Measurements from ENCODE around the gene CCDC9B. TPM values are rescaled to one million over a fixed set of nuclear protein-coding genes. Genes with fewer than 3 reads are reported as not detected.

CCDC9B gene
- total and polyA plus RNA-seq, 2 of the 4 experiments (the other 2 are of a cell fraction) = 19.7 to 30.9 TPM

DNA sequence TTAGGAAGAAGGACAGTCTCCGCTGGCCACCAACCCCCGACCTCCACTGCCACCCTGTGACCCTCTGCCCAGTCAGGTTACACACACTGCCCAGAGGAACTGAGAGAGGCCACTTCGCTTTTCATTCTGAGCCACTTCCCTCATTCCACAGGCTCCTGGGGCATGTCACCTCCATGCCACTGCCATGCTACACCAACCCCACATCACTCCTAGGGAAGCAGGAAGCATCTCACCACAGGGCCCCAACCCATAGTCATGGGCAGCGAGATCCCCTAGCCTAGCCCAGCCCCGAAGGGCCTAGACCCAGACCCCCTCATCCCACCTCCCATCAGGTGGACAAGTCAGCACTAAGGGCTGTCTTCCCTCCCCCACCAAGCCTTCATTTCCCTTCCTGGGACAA is 34.4 kb downstream of the CCDC9B start:
- ChIA-PET POLR2A (ENCODE audit: unreplicated experiment) (no interaction called here), CTCF (interaction anchor here (2.2 kb wide), 1 partner anchor 27 kb away, joined by 8 read pairs; no protein-coding TSS in a partner anchor)
- Histone ChIP-seq H4K5ac (ENCODE audit: low read depth, low read length) (no peak overlapping the region), H3K4ac (ENCODE audit: low read depth, low read length) (no peak overlapping the region), H3K9ac (ENCODE audit: low read depth, low read length) (no peak overlapping the region), H2BK5ac (ENCODE audit: low read depth, low read length, poor library complexity, severe bottlenecking) (no peak overlapping the region), H4K20me1 (ENCODE audit: insufficient read depth, low read length) (no peaks in the 10 kb centered on the region), H2AFZ (replicated peaks; ENCODE audit: low read length, poor library complexity) (peak overlapping the region; percentile 44), H3K27ac (ENCODE audit: insufficient read depth, low read length) (no peak overlapping the region), H3K23ac (ENCODE audit: low read depth, low read length) (no peak overlapping the region), H3K4me1 (ENCODE audit: control insufficient read depth, insufficient read depth, low read length) (peaks cover 6% of the 10 kb centered on the region), H2AK9ac (replicated peaks; ENCODE audit: low read depth, low read length, poor library complexity) (no peak overlapping the region), H4K8ac (ENCODE audit: low read depth in 2 of 2, low read length in 2 of 2) (no peak overlapping the region), H2AK5ac (ENCODE audit: low read depth, low read length) (no peak overlapping the region), H3K27me3 (ENCODE audit: control insufficient read depth, insufficient read depth, low read length) (peaks cover 60% of the 10 kb centered on the region), H2BK120ac (ENCODE audit: low read depth, low read length) (no peak overlapping the region), H3K4me3 (ENCODE audit: insufficient read depth, low read depth, low read length) (no peak overlapping the region), H3K4me2 (ENCODE audit: low read depth, low read length) (no peak overlapping the region), H3K79me1 (ENCODE audit: low read depth in 1 of 2, low read length in 2 of 2) (no peaks in the 10 kb centered on the region), H3K18ac (ENCODE audit: low read depth, low read length) (no peak overlapping the region), H3K36me3 (ENCODE audit: control insufficient read depth, insufficient read depth, low read length) (no peaks in the 10 kb centered on the region), H2BK15ac (ENCODE audit: low read depth, low read length) (no peak overlapping the region), H3K56ac (ENCODE audit: extremely low read depth, insufficient read depth, low read length) (no peak overlapping the region), H2BK20ac (ENCODE audit: low read depth, low read length) (no peak overlapping the region), H4K91ac (ENCODE audit: insufficient read depth, low read depth, low read length) (no peak overlapping the region), H3K9me3 (ENCODE audit: control insufficient read depth, insufficient read depth, low read length) (no peaks in the 10 kb centered on the region), H3K9me1 (ENCODE audit: insufficient read depth, low read length) (no peaks in the 10 kb centered on the region), H3K14ac (replicated peaks; ENCODE audit: low read depth, low read length) (no peak overlapping the region)
- intact Hi-C loops (cut with micrococcal nuclease) (no loop called here), dilution Hi-C loops (cut with HindIII; ENCODE audit: low sequenced_read_pairs, unreplicated experiment) (no loop called here), in situ Hi-C loops (cut with MboI; ENCODE audit: low sequenced_read_pairs) (no loop called here)
- no peak for DNase-seq
- ATAC-seq (ENCODE audit: low read depth) = no peak
- TF ChIP-seq MAZ (IDR thresholded peaks at IDR 0.05; ENCODE audit: borderline replicate concordance, low read depth, low read length) (no peak), BHLHE40 (IDR thresholded peaks at IDR 0.05; ENCODE audit: low read depth, low read length) (no peak), FOS (IDR thresholded peaks at IDR 0.05; ENCODE audit: low read depth, low read length) (no peak), RFX5 (IDR thresholded peaks at IDR 0.05; ENCODE audit: low read depth, low read length) (no peak), CEBPB (IDR thresholded peaks at IDR 0.05; ENCODE audit: low read depth, low read length) (no peak), MAFK (IDR thresholded peaks at IDR 0.05; ENCODE audit: low read depth, low read length) (no peak), POLR2A (IDR thresholded peaks at IDR 0.05; ENCODE audit: low read depth, low read length) (no peak), RAD21 (IDR thresholded peaks at IDR 0.05; ENCODE audit: low read length) (no peak), NFE2L2 (IDR thresholded peaks at IDR 0.05; ENCODE audit: low read depth, low read length) (no peak), SMC3 (IDR thresholded peaks at IDR 0.05; ENCODE audit: low read depth, low read length) (no peak), MXI1 (IDR thresholded peaks at IDR 0.05; ENCODE audit: borderline replicate concordance, low read depth, low read length) (no peak), CHD1 (IDR thresholded peaks at IDR 0.05; ENCODE audit: low read depth, low read length) (no peak)
- TF ChIP-seq, protein P1, sequence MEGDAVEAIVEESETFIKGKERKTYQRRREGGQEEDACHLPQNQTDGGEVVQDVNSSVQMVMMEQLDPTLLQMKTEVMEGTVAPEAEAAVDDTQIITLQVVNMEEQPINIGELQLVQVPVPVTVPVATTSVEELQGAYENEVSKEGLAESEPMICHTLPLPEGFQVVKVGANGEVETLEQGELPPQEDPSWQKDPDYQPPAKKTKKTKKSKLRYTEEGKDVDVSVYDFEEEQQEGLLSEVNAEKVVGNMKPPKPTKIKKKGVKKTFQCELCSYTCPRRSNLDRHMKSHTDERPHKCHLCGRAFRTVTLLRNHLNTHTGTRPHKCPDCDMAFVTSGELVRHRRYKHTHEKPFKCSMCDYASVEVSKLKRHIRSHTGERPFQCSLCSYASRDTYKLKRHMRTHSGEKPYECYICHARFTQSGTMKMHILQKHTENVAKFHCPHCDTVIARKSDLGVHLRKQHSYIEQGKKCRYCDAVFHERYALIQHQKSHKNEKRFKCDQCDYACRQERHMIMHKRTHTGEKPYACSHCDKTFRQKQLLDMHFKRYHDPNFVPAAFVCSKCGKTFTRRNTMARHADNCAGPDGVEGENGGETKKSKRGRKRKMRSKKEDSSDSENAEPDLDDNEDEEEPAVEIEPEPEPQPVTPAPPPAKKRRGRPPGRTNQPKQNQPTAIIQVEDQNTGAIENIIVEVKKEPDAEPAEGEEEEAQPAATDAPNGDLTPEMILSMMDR (conservative IDR thresholded peaks at IDR 0.05; ENCODE audit: low read depth, low read length) = no peak
- TF ChIP-seq, protein P2, sequence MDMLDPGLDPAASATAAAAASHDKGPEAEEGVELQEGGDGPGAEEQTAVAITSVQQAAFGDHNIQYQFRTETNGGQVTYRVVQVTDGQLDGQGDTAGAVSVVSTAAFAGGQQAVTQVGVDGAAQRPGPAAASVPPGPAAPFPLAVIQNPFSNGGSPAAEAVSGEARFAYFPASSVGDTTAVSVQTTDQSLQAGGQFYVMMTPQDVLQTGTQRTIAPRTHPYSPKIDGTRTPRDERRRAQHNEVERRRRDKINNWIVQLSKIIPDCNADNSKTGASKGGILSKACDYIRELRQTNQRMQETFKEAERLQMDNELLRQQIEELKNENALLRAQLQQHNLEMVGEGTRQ (IDR thresholded peaks at IDR 0.05; ENCODE audit: low read depth, low read length) = no peak
- TF ChIP-seq, protein P3, sequence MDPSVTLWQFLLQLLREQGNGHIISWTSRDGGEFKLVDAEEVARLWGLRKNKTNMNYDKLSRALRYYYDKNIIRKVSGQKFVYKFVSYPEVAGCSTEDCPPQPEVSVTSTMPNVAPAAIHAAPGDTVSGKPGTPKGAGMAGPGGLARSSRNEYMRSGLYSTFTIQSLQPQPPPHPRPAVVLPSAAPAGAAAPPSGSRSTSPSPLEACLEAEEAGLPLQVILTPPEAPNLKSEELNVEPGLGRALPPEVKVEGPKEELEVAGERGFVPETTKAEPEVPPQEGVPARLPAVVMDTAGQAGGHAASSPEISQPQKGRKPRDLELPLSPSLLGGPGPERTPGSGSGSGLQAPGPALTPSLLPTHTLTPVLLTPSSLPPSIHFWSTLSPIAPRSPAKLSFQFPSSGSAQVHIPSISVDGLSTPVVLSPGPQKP (IDR thresholded peaks at IDR 0.05; ENCODE audit: borderline replicate concordance, low read depth, low read length) = no peak
- 72% methylated on average over 2 of the region's 5 CpGs; no CpG with 5 or more reads in 1 of the 2 experiments for WGBS, 2 experiments (ENCODE audit: extremely low coverage in 2 of 2, insufficient read length in 1 of 2)
- no TSS peak for BruUV-seq (replicated peaks)

All from IMR-90 (cell line).